HG03520 (cell line): ENCODE data around the gene PRL.

ENCODE experiments used
- ATAC-seq: cut with Tn5 transposase; IDR thresholded peaks from one replicate; pipeline ENCODE4 v1.9.1; 2021; ENCODE audit warnings: mild to moderate bottlenecking, moderate library complexity; ENCODE audit not compliant: unreplicated experiment

PRL gene

DNA sequence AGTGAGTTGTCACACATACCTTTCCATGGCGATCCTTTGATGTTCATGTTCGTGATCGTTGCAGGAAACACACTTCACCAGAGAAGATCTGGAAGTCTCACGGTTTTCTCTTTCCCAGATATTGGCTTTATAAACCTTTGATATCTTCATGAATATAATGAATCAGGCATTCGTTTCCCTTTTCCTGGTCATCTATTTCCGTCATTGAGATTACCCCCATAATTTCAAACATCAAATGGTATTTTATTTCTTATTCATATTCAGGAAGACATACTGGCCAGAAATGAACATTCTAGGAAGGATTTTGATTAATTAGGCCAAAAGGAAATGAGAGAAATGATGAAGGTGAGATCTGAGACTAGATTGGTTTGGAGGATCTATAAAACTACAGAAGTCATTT lies at the start of gene PRL:
Gene PRL (minus strand): TSS at position 101 of the 400 bp plus-strand sequence. CDS start 54 bp downstream, at position 47.
- ATAC-seq = no peak

DNA sequence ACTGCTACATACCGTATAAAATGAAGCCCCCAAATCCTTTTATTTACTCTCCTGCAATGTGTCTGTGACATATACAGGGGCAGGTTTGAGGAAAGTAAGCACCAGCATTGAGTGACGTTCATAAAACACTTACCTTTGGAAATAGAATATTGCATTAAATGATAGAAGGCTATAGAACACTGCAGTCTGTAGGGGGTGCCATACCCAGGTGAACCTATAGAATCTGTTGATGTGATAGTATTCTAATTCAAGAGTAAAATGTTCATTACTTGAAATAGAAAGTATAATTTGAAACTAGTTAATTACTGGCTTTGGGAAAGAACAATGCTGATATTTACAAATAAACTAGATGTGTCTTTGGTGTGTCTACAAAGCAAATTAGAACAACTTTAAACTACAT lies 47.0 kb upstream of the PRL start:
- no peak for ATAC-seq

DNA sequence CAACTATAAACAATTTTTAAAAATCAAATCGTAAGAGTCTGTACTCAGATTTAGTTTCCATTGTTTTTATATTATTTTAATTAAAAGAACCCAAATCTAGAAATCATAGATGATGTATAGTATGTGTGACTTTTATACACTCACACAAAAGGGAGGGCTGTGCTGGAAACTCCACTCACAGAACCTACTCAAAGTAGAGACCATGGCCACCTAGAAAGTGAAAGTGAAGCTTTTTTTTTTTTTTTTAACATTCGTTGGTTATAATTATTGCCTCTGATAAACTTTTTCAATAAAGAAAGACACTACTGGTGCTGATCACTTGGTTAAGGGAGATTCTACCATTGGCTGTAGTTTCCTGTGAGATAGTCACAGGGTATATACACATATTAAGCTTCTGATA lies 37.9 kb upstream of the PRL start:
- ATAC-seq = no peak

DNA sequence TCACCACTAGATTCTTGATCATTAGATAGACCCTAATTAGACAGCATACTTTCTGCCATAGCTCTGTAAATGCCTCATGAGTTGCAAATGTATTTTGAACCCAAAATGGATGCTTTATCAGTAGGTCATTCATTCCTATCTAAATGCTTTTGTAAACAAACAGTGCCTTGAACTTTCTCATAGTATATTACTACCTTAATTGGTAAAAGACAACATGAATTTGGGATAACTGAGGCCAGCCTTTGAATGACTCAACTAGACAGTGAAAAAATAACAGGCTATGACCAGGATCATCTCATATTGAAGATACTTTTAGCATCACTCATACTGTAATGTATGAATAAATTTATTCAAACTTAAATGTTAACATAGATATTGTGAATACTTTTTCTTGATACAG lies 37.0 kb upstream of the PRL start:
- ATAC-seq = no peak

DNA sequence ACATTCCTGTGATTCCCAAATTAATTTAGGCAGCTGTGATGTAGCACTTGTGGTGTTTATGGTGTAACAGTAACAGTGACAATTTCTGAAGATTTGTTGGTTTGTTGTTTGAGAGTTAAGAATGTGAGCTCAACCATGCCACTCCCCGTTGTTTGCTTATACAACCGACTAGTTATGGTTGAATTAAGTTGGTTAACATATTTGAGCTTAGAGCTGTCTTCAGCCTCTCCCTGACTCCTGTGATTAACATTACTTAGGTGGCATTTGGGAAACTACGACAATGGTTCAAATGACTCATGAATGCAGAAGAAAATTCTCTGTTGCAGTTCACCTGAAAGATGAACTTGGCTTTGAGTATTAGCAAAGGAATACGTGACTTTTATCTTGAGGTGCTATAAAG lies 35.9 kb upstream of the PRL start:
- ATAC-seq = no peak

- ATAC-seq = no peak
These were observed 35.4 kb upstream of the PRL start for GRCh38 chr6:22332216-22332615.

DNA sequence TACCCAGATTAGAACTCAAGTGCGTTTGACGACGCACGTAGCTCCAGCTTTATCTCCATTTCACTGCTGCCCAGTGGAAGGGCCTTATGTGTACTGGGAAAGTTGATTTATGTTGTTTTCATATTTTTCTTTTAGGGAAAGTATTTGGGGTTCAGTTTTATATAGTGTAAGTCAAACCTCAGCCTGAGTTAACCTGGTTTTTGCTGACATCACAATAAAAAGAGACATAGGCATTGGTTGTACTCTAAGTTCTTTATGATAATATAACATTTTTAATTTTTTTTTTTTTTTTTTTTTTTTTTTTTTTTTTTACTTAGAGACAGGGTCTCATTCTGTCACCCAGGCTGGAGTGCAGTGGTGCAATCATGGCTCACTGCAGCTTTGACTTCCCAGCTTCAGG lies 34.1 kb upstream of the PRL start:
- no peak for ATAC-seq

DNA sequence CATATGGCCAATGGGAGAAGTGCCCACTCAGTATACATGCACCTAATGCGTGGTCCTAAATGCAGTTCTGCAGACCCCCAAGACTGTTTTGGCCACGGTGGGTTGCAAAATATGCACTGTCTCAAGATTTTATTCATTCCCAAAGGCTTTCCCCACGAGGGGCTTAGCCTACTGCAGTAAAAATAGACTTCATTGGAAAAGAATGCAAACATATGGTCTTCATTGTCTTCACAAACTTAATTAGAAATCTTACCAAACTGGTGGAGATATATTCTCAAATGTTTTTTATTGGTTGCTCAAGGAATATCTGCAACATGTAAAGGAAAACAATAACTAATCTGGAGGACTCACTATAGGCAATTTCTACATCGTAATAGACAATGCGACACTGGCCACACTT lies 31.6 kb upstream of the PRL start:
- no peak for ATAC-seq

DNA sequence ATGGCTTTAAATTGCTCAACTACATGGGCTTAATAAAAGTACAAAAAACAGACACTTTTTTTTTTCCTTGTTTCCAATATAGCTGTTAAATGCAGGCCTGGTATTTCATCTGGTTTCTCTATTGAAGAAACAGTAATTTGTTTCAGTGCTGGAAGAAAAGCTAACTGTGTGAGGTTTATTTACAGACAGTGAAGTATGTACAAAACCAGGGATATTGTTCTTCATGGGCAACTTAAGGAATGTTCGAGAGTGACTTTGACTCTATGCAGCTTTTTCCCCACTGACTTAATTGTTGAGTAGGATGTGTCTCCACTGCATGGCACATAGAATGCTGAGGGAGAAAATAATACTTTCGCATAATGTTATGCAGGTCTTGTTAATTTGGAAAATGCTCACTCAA lies 31.0 kb upstream of the PRL start:
- no peak for ATAC-seq

DNA sequence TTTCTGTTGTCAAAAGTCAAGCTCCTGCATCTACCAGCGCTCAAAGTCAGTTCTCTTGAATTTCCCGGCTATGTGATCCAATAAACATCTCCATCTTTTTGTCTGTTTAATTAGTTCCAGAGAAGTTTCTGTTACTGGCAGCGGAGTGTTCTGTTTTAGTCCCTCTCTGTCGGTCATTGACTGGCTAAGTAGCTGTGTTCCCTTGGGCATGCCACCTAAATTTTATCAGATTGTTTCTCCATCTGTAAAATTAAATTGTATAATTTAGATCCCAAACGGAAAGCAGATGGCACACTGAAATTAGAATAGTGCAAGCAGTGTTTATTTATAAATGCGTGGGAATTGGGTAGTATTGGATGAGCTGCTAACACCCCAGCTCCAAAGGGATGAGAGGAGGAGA lies 29.7 kb upstream of the PRL start:
- no peak for ATAC-seq

DNA sequence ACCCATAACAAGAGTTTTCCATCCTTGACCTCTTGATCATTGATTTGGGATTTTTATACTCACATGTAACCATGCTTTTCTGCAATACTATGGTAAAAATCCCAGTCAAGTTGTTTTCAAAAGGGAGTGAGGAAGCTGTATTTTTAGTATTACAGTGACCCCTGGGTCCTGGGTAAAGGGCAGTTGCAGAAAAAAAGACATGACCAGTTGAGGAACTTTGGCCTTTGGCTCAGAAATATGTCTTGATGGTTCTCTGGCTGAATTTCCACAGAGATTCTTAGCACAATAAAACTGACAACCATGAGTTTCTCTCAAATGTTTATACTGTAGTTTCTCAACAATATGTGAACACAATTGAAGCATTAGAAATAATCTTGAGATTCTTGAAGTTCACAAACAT lies 28.6 kb upstream of the PRL start:
- ATAC-seq = no peak

- ATAC-seq = no peak
These were observed 27.0 kb upstream of the PRL start for GRCh38 chr6:22323848-22324247.

DNA sequence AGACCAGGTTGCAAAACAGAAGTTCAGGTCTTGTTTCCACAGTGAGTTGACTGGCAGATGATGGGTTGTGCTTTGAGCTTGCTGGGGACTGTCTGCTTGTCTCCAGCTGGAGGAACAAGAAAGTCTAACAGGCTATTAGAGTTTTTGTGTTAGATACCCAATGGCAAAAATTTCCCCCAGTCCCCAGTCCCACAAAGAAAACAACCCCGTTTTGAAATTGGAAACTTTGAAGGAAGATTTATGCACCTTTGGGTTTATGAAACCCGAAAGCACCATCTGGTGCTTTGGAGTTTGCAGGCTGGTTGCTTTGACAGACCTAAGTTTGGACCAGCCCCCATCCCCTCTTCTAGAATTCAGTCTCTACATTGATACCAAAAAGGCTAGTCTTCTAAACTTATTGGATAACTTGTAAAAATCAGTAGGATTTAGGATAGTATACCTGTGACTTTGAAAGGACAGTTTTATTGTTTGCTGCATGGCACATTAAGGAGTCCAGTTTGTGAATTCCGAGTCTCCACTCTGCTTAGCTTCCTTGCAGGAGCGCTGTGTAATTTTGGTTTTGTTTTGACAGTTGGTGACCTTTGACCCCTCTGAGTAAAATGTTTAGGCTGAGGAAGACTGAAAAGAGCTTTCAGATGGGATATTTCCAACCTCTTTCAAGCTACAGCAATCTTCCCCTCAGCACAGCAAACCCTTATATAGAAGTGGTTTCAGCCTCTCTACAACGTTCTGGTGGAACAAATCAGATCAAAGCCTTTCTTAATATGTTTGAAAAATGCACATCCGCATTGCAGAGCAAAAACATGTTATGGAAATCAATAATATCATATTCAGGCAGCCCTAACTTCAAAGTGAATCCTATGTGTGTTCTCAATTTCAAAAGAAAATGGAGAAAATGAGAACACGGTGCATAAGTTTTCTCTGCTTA lies 25.5 kb upstream of the PRL start:
- ATAC-seq = no peak

DNA sequence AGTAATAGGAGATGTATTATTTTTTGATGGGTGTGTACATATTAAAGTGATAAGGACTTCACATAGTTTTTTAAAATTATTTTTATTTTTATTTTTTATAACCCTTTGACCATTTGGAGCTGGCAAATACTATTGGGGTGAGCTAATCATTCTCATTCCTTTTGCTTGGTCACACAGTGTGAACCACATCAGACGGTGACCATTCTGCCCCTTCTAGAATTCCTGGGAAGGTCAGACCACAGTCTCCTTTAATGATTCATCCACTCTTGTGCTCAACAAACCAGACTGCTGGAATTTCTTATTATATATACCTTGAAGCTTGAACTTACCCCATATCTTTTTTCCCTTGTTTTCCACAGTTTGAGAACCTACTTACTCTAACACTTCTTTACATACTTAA lies 23.9 kb upstream of the PRL start:
- no peak for ATAC-seq

DNA sequence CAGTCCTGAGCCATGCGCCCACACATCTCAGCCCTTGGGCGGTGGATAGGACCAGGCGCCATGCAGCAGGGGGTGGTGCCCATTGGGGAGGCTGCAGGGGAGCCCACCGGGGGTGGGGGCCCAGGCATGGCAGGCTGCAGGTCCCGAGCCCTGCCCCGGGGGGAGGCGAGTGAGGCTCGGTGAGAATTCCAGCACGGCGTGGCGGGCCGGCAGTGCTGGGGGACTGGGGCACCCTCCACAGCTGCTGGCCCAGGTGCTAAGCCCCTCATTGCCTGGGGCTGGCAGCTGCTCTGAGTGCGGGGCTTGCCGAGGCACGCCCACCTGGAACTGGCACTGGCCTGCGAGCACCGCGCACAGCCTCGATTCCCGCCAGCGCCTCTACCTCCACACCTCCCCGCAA lies 21.6 kb upstream of the PRL start:
- ATAC-seq = no peak

DNA sequence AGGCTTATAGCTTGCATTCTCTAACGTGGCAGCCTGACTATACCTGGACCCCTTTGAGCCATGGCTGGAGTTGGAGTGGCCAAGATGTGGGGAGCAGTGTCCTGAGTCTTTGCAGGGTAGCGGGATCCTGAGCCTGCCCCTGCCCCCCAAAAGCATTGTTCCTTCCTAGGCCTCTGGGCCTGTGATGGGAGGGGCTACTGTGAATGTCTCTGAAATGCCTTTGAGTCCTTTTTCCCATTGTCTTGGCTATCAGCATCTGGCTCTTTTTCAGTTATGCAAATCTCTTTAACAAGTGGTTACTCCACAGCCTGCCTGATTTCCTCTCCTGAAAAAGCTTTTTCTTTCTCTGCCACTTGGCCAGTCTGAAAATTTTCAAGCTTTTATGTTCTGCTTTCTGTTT lies 17.0 kb upstream of the PRL start:
- ATAC-seq = no peak

- no peak for ATAC-seq
These were observed 12.1 kb upstream of the PRL start for GRCh38 chr6:22308939-22309338.

DNA sequence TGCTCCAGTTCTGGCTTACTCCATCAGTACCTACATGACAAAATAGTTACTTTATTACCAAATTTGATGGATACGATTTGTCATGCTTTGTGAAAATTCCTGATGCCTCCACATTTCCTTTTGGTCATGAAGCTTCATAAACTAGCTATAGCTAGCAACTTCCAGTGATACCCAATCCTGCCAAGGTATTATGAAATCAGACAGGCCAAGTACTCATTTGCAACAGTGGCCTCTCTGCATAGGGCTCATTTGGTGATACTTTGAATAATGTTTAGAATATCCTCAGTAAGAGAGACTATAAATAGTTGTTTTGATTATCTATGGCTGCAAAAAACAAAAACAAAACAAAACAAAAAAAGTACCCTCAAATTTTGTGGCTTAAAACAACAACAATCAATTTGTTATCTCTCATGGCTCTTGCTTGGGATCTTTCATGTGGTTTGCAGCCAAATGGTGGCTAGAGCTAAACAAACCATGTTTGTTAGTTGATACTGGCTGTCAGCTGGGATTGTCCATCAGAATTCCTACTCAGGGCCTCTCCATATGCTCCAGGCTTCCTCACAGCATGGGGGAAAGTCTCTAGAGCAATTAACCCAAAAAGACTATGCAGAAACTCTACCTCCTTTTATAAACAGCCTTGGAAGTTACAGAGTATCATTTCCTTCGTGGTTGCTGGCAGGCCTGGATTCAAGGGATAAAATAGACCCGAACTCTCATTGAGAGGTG lies 10.1 kb upstream of the PRL start:
- no peak for ATAC-seq

DNA sequence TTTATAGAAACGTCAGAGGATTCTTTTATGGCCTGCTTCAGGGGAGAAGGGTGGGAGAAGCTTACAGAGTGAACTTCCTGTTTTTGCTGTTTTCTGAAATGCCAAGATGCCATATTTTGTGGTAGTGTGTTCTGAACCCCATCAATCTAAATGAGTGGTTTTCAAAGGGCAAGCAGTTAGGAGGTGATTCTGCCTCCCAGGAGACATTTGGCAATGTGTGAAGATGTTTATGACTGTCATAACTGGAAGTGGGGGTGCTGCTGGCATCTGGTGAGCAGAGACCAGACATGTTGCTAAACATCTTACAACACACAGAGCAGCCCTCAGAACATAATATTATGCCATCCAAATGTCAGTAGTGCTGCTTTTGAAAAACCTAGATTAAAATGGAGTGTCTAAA lies 6.0 kb upstream of the PRL start:
- ATAC-seq = no peak

- no peak for ATAC-seq
These were observed 3.6 kb upstream of the PRL start for GRCh38 chr6:22300273-22300998.

GRCh38 chr6:22298475-22298890 lies 1.6 kb upstream of the PRL start:
- no peak for ATAC-seq

- ATAC-seq = no peak
These were observed 769 bp downstream of the PRL start for GRCh38 chr6:22296067-22296466.
